GM12801 (cell line): ENCODE measurements around the gene DCTN1.
A peak's percentile ranks its signal among the peaks of the same experiment; 100 is the strongest.

Experiments used
- TF ChIP-seq, protein P1 (sequence below): IDR thresholded peaks from one replicate; pipeline ENCODE4 v1.5.1; 2011; ENCODE audit warnings: control low read depth; ENCODE audit not compliant: insufficient read length; ENCODE audit errors: extremely low read depth

Gene DCTN1

DNA sequence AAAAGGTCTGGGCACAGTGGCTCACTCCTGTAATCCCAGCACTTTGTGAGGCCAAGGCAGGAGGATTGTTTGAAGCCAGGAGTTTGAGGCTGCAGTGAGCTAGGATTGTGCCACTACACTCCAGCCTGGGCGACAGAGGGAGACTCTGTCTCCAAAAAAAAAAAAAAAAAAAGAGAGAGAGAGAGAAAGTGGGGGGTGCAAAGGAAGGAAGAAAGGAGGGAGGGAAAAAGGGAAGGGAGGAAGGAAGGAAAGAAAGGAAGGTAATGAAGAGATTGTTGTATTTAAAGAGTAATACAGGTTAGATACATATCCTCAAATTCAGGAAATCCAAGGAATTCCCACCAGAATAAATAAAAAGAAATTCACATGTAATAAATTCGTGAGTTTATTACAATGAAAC, 21.8 kb upstream of the DCTN1 start:
- TF ChIP-seq, protein P1, sequence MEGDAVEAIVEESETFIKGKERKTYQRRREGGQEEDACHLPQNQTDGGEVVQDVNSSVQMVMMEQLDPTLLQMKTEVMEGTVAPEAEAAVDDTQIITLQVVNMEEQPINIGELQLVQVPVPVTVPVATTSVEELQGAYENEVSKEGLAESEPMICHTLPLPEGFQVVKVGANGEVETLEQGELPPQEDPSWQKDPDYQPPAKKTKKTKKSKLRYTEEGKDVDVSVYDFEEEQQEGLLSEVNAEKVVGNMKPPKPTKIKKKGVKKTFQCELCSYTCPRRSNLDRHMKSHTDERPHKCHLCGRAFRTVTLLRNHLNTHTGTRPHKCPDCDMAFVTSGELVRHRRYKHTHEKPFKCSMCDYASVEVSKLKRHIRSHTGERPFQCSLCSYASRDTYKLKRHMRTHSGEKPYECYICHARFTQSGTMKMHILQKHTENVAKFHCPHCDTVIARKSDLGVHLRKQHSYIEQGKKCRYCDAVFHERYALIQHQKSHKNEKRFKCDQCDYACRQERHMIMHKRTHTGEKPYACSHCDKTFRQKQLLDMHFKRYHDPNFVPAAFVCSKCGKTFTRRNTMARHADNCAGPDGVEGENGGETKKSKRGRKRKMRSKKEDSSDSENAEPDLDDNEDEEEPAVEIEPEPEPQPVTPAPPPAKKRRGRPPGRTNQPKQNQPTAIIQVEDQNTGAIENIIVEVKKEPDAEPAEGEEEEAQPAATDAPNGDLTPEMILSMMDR: no peak

DNA sequence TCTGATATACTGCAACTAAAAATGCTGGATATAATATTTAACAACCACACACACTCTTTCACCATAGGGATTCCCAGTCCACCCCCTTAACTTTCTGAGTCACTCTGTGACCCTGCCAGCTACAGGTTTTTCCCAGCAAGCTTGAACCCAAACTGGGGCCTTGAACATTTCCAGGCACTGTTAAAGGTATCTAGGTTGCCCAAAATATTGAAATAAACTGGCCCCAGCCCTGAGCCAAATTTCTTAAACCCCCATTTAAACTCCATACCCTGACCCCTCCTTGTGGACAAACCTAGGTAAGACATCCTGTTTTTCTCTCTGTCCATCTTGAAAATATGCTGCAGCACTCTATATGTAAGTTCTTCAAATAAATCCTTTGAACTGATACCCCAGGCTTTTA, 19.7 kb upstream of the DCTN1 start:
- TF ChIP-seq, protein P1: no peak

DNA sequence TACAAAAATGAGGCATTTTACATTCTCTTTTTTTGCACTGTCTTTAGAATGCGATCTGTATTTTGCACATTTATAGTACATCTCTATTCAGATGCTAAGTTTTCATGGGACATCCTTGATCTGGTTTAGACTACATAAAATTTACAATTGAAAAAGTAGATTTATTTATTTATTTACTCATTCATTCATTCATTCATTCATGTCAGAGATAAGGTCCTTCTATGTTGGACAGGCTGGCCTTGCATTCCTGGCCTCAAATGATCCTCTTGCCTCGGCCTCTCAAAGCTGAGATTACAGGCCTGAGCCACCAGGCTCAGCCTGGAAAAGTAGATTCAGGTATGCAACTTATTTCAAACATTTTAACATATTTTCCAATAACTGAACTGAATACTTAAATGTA, 16.0 kb upstream of the DCTN1 start:
- TF ChIP-seq, protein P1: no peak

DNA sequence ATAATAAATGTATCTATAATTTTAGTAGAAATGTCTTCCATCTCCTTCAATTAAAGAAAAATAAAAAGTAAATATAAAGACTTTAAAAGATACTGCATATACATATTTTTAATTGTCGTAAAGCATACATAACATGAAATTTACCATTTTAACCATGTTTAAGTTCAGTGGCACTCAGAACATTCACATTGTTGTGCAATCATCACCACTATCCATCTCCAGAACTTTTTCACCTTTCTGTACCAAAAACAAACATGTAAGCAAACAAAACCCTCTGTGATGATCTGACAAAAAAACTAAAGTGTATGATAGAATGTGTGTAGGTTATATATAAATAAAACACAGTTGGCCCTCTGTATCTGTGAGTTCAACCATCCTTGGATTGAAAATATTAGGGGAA, 13.4 kb upstream of the DCTN1 start:
- TF ChIP-seq, protein P1: no peak

DNA sequence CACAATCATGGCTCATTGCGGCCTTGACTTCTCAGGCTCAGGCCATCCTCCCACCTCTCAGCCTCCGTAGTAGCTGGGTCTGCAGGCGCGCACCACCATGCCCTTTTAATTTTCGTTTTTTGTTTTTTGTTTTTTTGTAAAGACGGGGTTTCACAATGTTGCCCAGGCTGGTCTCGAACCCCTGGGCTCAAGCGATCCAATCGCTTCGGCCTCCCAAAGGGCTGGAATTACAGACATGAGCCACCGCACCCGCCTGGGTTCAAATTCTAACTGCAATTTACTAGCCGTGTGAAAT, 12.3 kb upstream of the DCTN1 start:
- TF ChIP-seq, protein P1: no peak

DNA sequence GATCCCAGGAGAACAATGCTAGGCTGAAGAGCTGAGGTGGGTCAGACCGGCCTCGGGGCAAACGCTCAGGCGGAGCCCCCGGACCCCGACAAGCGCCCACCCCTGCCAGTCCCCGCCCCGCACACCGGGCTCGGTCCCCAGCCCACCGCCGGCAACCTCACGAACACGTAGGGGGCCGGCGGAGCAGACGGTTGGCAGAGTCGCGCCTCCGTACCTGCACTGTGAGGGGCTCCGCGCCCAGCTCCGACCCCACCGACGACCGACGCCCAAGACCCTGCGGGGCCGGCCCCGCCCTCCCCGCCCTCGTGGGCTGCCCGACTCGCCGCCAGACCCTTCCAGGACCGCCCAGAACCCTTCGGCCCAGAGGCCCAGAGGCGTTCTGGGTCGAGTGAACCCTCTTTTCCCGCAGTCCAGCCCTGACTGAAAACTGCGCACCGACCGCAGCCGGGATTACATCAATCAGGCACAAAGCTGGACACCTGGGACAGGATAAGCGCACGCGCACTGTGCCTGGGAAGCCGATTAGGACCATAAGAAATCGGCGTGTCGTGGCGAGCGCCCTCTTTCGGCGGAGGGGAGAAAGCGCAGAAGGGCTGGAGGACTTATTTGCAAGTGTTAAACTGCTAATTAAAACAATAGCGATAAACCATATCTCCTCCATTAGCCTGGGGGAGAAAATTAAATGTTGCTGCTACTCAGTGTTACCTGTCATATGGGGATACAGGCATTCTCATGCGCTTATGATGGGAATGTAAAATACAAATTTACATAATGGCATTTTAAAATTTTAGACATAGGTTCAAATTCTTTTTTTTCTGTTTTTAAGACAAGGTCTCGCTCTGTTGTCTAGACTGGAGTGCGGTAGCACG, 11.7 kb upstream of the DCTN1 start:
- TF ChIP-seq, protein P1: peak; percentile 86

DNA sequence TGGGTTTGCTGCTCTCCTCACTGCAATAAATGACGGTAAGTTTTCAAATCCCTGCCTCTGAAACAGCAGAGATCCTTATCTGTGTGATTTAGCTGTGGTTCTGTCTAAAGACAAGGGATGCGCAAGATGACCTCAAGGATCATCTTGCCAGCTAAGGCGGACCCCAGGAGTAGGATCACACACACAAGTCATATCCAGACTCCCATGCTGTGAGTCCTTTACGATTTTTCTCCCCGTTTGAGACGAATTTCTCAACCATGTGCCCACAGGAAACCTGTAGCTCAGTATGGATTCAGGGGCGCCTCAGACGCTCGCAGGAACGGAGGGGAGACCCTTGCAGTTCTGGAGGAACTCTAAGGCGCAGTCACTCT, 11.1 kb upstream of the DCTN1 start:
- TF ChIP-seq, protein P1: no peak
